Skeletal muscle satellite cell (primary cell): ENCODE measurements around the gene PROB1.
A peak's percentile ranks its signal among the peaks of the same experiment; 100 is the strongest.

Experiments used
- H3K27me3 ChIP-seq: 2 replicates; pipeline ENCODE4 v1.7.0; 2013; ENCODE audit warnings: low read length; ENCODE audit not compliant: control insufficient read depth, insufficient read depth
- H3K36me3 ChIP-seq: 2 replicates; pipeline ENCODE4 v1.7.0; 2013; ENCODE audit warnings: mild to moderate bottlenecking, control low read depth, low read length; ENCODE audit not compliant: insufficient read depth
- H3K4me1 ChIP-seq: 2 replicates; pipeline ENCODE4 v1.7.0; 2013; ENCODE audit warnings: low read length; ENCODE audit not compliant: control insufficient read depth, insufficient read depth
- H3K4me2 ChIP-seq: 2 replicates; pipeline ENCODE4 v1.7.0; 2013; ENCODE audit warnings: mild to moderate bottlenecking, low read length
- H3K4me3 ChIP-seq: 2 replicates; pipeline ENCODE4 v1.7.0; 2013; ENCODE audit warnings: low read length
- H3K9ac ChIP-seq: 2 replicates; pipeline ENCODE4 v1.7.0; 2013; ENCODE audit warnings: mild to moderate bottlenecking, low read depth, low read length, moderate library complexity
- H3K9me3 ChIP-seq: replicated peaks from 2 replicates; pipeline ENCODE4 v1.7.0; 2013; ENCODE audit warnings: mild to moderate bottlenecking, control low read depth, low read length

The PROB1 gene

GRCh38 chr5:139425497-139425896 lies 30.6 kb upstream of the PROB1 start:
- Histone ChIP-seq H3K36me3 (peaks cover 8% of the 10 kb centered on the region), H3K4me3 (no peak overlapping the region), H3K4me1 (peaks cover 18% of the 10 kb centered on the region), H3K9me3 (no peaks in the 10 kb centered on the region), H3K9ac (peak overlapping the region; percentile 8), H3K4me2 (no peak overlapping the region), H3K27me3 (no peaks in the 10 kb centered on the region)

- Histone ChIP-seq H3K9ac (no peak overlapping the region), H3K36me3 (peaks cover 19% of the 10 kb centered on the region), H3K27me3 (no peaks in the 10 kb centered on the region), H3K9me3 (no peaks in the 10 kb centered on the region), H3K4me3 (no peak overlapping the region), H3K4me2 (no peak overlapping the region), H3K4me1 (peaks cover 18% of the 10 kb centered on the region)
These were observed 27.5 kb upstream of the PROB1 start for GRCh38 chr5:139422307-139422893.

GRCh38 chr5:139419226-139420192 lies 24.6 kb upstream of the PROB1 start:
- Histone ChIP-seq H3K27me3 (no peaks in the 10 kb centered on the region), H3K9me3 (no peaks in the 10 kb centered on the region), H3K36me3 (peaks cover 15% of the 10 kb centered on the region), H3K4me2 (no peak overlapping the region), H3K4me1 (peaks cover 9% of the 10 kb centered on the region), H3K9ac (no peak overlapping the region), H3K4me3 (no peak overlapping the region)

GRCh38 chr5:139418793-139419192 lies 23.9 kb upstream of the PROB1 start:
- no peak overlapping the region for H3K4me2 ChIP-seq
- peaks cover 9% of the 10 kb centered on the region for H3K4me1 ChIP-seq
- no peak overlapping the region for H3K9ac ChIP-seq
- no peak overlapping the region for H3K4me3 ChIP-seq
- peaks cover 15% of the 10 kb centered on the region for H3K36me3 ChIP-seq
- H3K27me3 ChIP-seq, result no peaks in the 10 kb centered on the region
- no peaks in the 10 kb centered on the region for H3K9me3 ChIP-seq

GRCh38 chr5:139417214-139417613 lies 22.3 kb upstream of the PROB1 start:
- H3K4me3 ChIP-seq, result no peak overlapping the region
- H3K27me3 ChIP-seq, result no peaks in the 10 kb centered on the region
- H3K9me3 ChIP-seq, result no peaks in the 10 kb centered on the region
- peaks cover 15% of the 10 kb centered on the region for H3K36me3 ChIP-seq
- H3K4me2 ChIP-seq, result no peak overlapping the region
- H3K4me1 ChIP-seq, result peaks cover 9% of the 10 kb centered on the region
- no peak overlapping the region for H3K9ac ChIP-seq

GRCh38 chr5:139416651-139417050 lies 21.7 kb upstream of the PROB1 start:
- no peaks in the 10 kb centered on the region for H3K27me3 ChIP-seq
- peaks cover 15% of the 10 kb centered on the region for H3K36me3 ChIP-seq
- no peak overlapping the region for H3K4me3 ChIP-seq
- H3K4me2 ChIP-seq, result no peak overlapping the region
- H3K9me3 ChIP-seq, result no peaks in the 10 kb centered on the region
- H3K4me1 ChIP-seq, result peaks cover 9% of the 10 kb centered on the region
- H3K9ac ChIP-seq, result no peak overlapping the region

GRCh38 chr5:139415869-139416268 lies 21.0 kb upstream of the PROB1 start:
- Histone ChIP-seq H3K4me2 (no peak overlapping the region), H3K9ac (no peak overlapping the region), H3K4me3 (no peak overlapping the region), H3K4me1 (peaks cover 12% of the 10 kb centered on the region), H3K36me3 (peaks cover 15% of the 10 kb centered on the region), H3K27me3 (no peaks in the 10 kb centered on the region), H3K9me3 (no peaks in the 10 kb centered on the region)

- H3K36me3 ChIP-seq, result peaks cover 12% of the 10 kb centered on the region
- H3K9me3 ChIP-seq, result no peaks in the 10 kb centered on the region
- H3K27me3 ChIP-seq, result no peaks in the 10 kb centered on the region
- no peak overlapping the region for H3K9ac ChIP-seq
- H3K4me2 ChIP-seq, result no peak overlapping the region
- H3K4me1 ChIP-seq, result peaks cover 12% of the 10 kb centered on the region
- no peak overlapping the region for H3K4me3 ChIP-seq
These were observed 20.4 kb upstream of the PROB1 start for GRCh38 chr5:139415221-139415861.

- Histone ChIP-seq H3K4me1 (peaks cover 12% of the 10 kb centered on the region), H3K4me2 (no peak overlapping the region), H3K4me3 (no peak overlapping the region), H3K9ac (no peak overlapping the region), H3K9me3 (no peaks in the 10 kb centered on the region), H3K36me3 (peaks cover 5% of the 10 kb centered on the region), H3K27me3 (no peaks in the 10 kb centered on the region)
These were observed 19.8 kb upstream of the PROB1 start for GRCh38 chr5:139414581-139415130.

GRCh38 chr5:139413963-139414362 lies 19.1 kb upstream of the PROB1 start:
- Histone ChIP-seq H3K4me3 (no peak overlapping the region), H3K36me3 (no peaks in the 10 kb centered on the region), H3K27me3 (no peaks in the 10 kb centered on the region), H3K4me1 (peaks cover 12% of the 10 kb centered on the region), H3K4me2 (no peak overlapping the region), H3K9ac (no peak overlapping the region), H3K9me3 (no peaks in the 10 kb centered on the region)

- Histone ChIP-seq H3K9ac (no peak overlapping the region), H3K36me3 (no peaks in the 10 kb centered on the region), H3K9me3 (no peaks in the 10 kb centered on the region), H3K4me2 (no peak overlapping the region), H3K27me3 (no peaks in the 10 kb centered on the region), H3K4me1 (peaks cover 12% of the 10 kb centered on the region), H3K4me3 (no peak overlapping the region)
These were observed 18.2 kb upstream of the PROB1 start for GRCh38 chr5:139413153-139413552.
